ENCODE results near the gene GALNT11. TPM values are rescaled to one million over a fixed set of nuclear protein-coding genes. Genes with fewer than 3 reads are reported as not detected.

GALNT11 gene
- 39.6 and 40.0 TPM in 2 replicates for total RNA-seq

DNA sequence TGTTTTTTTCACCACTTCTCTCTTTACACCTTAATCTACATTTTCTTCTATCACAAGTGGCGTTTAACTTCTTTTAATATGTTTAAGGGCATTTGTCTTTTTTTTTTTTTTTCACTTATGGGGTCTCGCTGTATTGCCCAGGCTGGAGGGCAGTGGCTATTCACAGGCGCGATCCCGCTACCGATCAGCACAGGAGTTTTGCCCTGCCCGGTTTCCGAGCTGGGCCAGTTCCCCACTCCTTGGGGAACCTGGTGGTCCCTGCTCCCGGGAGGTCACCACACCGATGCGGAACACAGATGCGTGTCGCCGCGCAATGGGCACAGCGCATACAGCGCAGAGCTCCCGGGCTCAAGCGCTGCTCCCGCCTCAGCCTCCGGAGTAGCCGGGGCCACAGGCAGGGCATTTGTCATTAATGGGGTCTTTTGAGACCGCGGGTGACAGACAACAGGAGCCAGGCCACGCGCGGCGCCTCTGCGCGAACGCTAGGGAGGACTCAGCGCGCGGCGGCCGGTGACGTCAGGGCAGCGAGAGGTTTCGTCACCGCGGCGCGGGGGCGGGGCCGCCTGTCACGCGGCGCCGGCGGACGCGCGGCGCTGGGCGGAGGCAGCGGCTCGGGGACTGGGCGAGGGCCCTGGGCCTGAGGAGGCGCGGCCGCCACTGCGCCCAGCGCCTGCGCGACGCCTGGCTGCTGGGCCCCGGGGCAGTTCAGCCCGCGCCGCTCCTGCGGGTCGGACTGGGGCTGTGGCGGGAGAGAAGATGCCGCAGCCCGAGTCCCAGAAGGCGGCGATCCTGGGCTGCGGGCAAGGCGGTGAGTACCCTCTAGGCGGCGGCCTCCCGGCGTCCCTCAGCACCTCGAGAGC is at the start of gene GALNT11:
Gene GALNT11, plus strand, starts transcription at position 598 of the 860 bp plus-strand sequence. CDS start 68,554 bp downstream, outside the sequence.

Other genes starting within 250 kb of the GALNT11 start
- gene PRKAG2, start 148.6 kb upstream of the GALNT11 start, total RNA-seq: 4.1 and 22.3 TPM in 2 replicates
- gene GALNTL5, start 69.2 kb upstream of the GALNT11 start, total RNA-seq: not detected in 2 replicates

All from pericardium fibroblast (primary cell).